ENCODE data around the gene PTPN7. TPM values are rescaled to one million over a fixed set of nuclear protein-coding genes. Genes with fewer than 3 reads are reported as not detected.
"Not testable (repeated sequence)": the region's sequence is repeated elsewhere in the genome, so short reads cannot be mapped to it uniquely, and the experiment has no call there.

The PTPN7 gene
- total RNA-seq, 1 donor from 2014 or later, result 0.31 TPM

DNA sequence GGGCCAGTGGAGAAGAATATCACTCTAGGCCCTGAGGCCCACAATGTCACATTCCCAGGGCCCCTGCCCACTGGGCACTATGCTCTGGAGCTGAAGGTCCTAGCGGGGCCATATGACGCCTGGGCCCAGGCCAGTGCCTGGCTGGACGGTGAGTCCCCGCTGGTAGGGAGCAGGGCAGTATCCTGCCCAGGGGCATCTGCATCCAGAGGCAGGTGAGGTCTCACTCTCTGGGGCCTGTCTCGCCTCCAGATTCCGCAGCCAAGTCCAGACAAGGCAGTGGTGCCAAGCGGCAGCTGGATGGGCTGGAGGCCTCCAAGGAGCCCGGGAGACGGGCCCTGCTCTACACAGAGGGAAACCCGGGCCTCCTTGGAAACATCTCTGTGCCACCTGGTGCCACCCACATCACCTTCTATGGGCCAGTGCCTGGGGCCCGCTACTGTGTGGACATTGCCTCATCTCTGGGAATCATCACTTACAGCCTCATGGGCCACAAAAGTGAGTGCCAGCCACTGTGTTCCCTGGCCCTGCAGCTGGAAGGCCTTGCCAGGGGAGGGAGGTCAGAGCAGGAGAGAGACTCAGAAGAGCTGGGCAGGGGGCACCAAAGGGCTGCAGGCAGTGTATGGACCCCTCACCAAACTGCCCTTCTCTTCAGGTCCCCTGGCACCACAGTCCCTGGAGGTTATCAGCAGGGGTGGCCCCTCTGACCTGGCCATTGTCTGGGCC, 11.1 kb upstream of the PTPN7 start:
- Mint-ChIP-seq H3K27me3 (ENCODE audit: low read depth) (no peaks in the 10 kb centered on the region), H3K36me3 (no peaks in the 10 kb centered on the region), H3K9me3 (no peaks in the 10 kb centered on the region), H3K27ac (no peak overlapping the region), H3K4me3 (no peak overlapping the region), H3K4me1 (peaks cover 20% of the 10 kb centered on the region)
- no peak for DNase-seq (ENCODE audit: low spot score in 2 of 2, unreplicated experiment in 2 of 2)
- TF ChIP-seq, protein P1, sequence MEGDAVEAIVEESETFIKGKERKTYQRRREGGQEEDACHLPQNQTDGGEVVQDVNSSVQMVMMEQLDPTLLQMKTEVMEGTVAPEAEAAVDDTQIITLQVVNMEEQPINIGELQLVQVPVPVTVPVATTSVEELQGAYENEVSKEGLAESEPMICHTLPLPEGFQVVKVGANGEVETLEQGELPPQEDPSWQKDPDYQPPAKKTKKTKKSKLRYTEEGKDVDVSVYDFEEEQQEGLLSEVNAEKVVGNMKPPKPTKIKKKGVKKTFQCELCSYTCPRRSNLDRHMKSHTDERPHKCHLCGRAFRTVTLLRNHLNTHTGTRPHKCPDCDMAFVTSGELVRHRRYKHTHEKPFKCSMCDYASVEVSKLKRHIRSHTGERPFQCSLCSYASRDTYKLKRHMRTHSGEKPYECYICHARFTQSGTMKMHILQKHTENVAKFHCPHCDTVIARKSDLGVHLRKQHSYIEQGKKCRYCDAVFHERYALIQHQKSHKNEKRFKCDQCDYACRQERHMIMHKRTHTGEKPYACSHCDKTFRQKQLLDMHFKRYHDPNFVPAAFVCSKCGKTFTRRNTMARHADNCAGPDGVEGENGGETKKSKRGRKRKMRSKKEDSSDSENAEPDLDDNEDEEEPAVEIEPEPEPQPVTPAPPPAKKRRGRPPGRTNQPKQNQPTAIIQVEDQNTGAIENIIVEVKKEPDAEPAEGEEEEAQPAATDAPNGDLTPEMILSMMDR (IDR thresholded peaks at IDR 0.05; ENCODE audit: unreplicated experiment), result no peak

DNA sequence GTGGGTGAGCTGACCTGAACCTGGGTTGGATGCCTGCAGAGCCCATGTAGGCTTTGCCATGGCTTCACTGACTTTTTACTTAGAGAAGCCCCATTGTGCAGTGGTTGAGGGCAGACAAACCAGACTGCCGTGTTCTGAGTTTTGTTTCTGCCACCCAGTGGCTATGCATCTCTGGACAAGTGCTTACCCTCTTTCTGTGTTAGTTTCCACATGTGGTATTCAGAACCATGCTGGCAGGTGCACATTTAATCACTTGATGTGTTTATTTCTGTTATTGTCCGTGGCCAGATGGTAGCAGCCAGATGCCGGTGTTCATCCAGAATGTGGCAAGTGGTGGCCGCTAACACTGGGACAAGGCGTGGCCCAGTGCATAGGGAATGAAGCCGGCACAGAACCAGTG, 10.3 kb upstream of the PTPN7 start:
- Mint-ChIP-seq H3K36me3 (no peaks in the 10 kb centered on the region), H3K4me3 (no peak overlapping the region), H3K27ac (no peak overlapping the region), H3K4me1 (peaks cover 25% of the 10 kb centered on the region), H3K27me3 (ENCODE audit: low read depth) (no peaks in the 10 kb centered on the region), H3K9me3 (no peaks in the 10 kb centered on the region)
- DNase-seq (ENCODE audit: low spot score in 2 of 2, unreplicated experiment in 2 of 2), result no peak
- TF ChIP-seq, protein P1 (IDR thresholded peaks at IDR 0.05; ENCODE audit: unreplicated experiment), result no peak

DNA sequence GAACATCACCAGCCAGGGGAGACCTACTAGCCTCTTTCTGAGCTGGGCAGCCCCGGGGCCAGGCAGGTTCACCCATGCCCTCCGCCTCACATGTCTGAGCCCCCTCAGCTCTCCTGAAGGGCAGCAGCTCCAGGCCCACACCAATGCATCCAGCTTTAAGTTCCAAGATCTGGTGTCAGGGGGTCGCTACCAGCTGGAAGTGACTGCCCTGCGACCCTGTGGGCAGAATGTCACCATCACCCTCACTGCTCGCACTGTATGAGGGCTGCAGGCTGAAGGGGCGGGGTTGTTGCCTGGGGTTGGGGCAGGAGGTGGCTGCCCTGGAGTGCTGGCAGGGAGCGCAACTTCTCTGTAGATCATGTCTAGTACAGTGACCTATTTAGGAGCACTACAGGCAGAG, 8.5 kb upstream of the PTPN7 start:
- no peak overlapping the region for H3K4me3 Mint-ChIP-seq
- H3K27me3 Mint-ChIP-seq (ENCODE audit: low read depth), result no peaks in the 10 kb centered on the region
- H3K4me1 Mint-ChIP-seq, result peaks cover 28% of the 10 kb centered on the region
- TF ChIP-seq, protein P1 (IDR thresholded peaks at IDR 0.05; ENCODE audit: unreplicated experiment), result no peak
- H3K9me3 Mint-ChIP-seq, result no peaks in the 10 kb centered on the region
- DNase-seq (ENCODE audit: low spot score in 2 of 2, unreplicated experiment in 2 of 2), result no peak
- H3K36me3 Mint-ChIP-seq, result no peaks in the 10 kb centered on the region
- H3K27ac Mint-ChIP-seq, result no peak overlapping the region

DNA sequence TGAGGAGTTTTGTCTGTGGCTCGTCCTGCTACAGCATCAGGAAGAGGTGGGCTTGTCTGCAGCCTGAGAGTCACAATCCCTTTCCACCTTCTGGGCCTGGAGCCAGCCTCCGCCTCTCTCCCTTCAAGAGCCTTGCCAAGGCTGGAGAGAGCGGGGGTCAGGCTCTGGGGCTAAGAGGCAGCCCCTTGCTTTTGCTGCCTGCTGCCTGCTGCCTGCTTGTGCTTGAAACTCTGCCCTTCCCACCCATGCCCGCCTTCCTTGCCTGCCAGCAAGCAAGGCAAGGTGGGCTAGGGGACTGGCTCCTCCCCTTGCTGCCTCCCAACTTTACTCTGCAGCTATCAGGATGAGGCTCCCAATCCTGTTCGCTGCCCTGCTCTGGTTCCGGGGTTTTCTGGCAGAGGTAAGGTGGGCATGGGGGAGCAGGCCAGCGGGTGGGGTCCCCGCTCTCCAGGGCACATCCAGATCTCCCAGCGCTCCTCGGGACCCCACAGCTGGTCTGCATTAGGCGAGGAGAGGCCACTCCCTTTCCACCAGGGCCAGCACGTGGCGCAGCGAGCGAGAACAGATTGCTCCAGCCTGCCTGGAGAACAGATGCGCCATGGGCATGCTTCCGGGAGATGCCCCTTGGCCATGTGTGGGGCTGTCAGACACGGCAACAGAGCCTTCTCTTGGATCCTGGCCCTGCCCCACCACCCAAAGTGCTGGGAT, 7.5 kb upstream of the PTPN7 start:
- Mint-ChIP-seq H3K9me3 (no peaks in the 10 kb centered on the region), H3K4me3 (peak overlapping the region; percentile 26), H3K27ac (peak overlapping the region; percentile 85), H3K36me3 (no peaks in the 10 kb centered on the region), H3K27me3 (ENCODE audit: low read depth) (no peaks in the 10 kb centered on the region), H3K4me1 (peaks cover 32% of the 10 kb centered on the region)
- DNase-seq (ENCODE audit: low spot score in 2 of 2, unreplicated experiment in 2 of 2), result no peak
- TF ChIP-seq, protein P1 (IDR thresholded peaks at IDR 0.05; ENCODE audit: unreplicated experiment), result no peak

DNA sequence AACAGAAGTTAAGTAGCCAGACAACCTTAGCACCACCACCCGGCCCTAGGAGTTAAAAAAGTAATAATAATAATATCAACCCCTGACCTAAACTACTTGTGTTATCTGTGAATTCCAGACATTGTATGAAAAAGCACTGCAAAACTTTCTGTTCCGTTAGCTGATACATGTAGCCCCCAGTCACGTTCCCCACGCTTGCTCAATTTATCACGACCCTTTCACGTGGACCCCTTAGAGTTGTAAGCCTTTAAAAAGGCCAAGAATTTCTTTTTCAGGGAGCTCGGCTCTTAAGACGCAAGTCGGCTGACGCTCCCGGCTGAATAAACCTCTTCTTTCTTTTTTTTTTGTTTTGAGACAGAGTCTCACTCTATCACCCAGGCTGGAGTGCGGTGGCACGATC, 6.7 kb upstream of the PTPN7 start:
- H3K9me3 Mint-ChIP-seq; DNase-seq (ENCODE audit: low spot score in 2 of 2, unreplicated experiment in 2 of 2); H3K36me3 Mint-ChIP-seq; H3K27me3 Mint-ChIP-seq (ENCODE audit: low read depth): not testable (repeated sequence)
- Mint-ChIP-seq H3K4me3 (peak overlapping the region; percentile 20), H3K27ac (peak overlapping the region; percentile 85), H3K4me1 (peaks cover 38% of the 10 kb centered on the region)

Data from mesothelial cell of epicardium (in vitro differentiated cells).